Right atrium auricular region (tissue), 2 donors: ENCODE results near the gene EPHB3. TPM values are rescaled to one million over a fixed set of nuclear protein-coding genes. Genes with fewer than 3 reads are reported as not detected.
A peak's percentile ranks its signal among the peaks of the same experiment; 100 is the strongest.

Source experiments
- DNase-seq: peaks from one replicate; pipeline ENCODE4 v3.0.0-alpha.2; 2019; ENCODE audit warnings: low spot score
- H3K27ac ChIP-seq, 2 donors: fragments of 200-600 bp; sonication (generic); 1 replicate in 1 of 2; 2 replicates in 1 of 2; pipeline ENCODE4 v1.5.1; 2016 to 2019
- H3K27me3 ChIP-seq, 2 donors: fragments of 200-600 bp; sonication (generic); one replicate each; pipeline versions ENCODE4 v1.5.1 to v1.6.0; 2017 to 2019
- H3K36me3 ChIP-seq: fragments of 200-600 bp; sonication (generic); one replicate; pipeline ENCODE4 v1.5.1; 2016
- H3K4me1 ChIP-seq, 2 donors: fragments of 200-600 bp; sonication (generic); one replicate each; pipeline versions ENCODE4 v1.5.1 to v1.6.0; 2017 to 2019
- H3K4me3 ChIP-seq, 2 donors: fragments of 200-600 bp; sonication (generic); 1 replicate in 1 of 2; 2 replicates in 1 of 2; pipeline ENCODE4 v1.5.1; 2017 to 2019; ENCODE audit warnings: mild to moderate bottlenecking in 1 of 2, moderate library complexity in 1 of 2
- H3K9me3 ChIP-seq, 2 donors: fragments of 200-600 bp; sonication (generic); one replicate each; pipeline ENCODE4 v1.5.1; 2019
- total RNA-seq, 2 donors: library from RNA; depleted of rRNA; stranded (reverse); fragments of >200 nt; gene quantifications; one replicate each; pipeline ENCODE4 v1.1.0, GENCODE V29; 2016
- TF ChIP-seq, protein P1 (sequence below), 2 donors: fragments of 200-600 bp; sonication (generic); IDR thresholded peaks; one replicate each; pipeline ENCODE4 v1.5.1; 2019; ENCODE audit warnings: antibody characterized with exemption in 2 of 2

Gene EPHB3
- total RNA-seq, 2 donors from 2014 or later: 2.1 to 5.1 TPM

- TF ChIP-seq, protein P1, sequence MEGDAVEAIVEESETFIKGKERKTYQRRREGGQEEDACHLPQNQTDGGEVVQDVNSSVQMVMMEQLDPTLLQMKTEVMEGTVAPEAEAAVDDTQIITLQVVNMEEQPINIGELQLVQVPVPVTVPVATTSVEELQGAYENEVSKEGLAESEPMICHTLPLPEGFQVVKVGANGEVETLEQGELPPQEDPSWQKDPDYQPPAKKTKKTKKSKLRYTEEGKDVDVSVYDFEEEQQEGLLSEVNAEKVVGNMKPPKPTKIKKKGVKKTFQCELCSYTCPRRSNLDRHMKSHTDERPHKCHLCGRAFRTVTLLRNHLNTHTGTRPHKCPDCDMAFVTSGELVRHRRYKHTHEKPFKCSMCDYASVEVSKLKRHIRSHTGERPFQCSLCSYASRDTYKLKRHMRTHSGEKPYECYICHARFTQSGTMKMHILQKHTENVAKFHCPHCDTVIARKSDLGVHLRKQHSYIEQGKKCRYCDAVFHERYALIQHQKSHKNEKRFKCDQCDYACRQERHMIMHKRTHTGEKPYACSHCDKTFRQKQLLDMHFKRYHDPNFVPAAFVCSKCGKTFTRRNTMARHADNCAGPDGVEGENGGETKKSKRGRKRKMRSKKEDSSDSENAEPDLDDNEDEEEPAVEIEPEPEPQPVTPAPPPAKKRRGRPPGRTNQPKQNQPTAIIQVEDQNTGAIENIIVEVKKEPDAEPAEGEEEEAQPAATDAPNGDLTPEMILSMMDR (IDR thresholded peaks at IDR 0.05): no peak
- H3K27ac ChIP-seq: peak overlapping the region in 1 of 2 donors; percentile 45
- no peak overlapping the region for H3K4me3 ChIP-seq
- H3K36me3 ChIP-seq: no peaks in the 10 kb centered on the region
- H3K9me3 ChIP-seq: no peaks in the 10 kb centered on the region
- peaks cover 0 to 40% of the 10 kb centered on the region in 2 donors for H3K4me1 ChIP-seq
- no peak for DNase-seq
- no peaks in the 10 kb centered on the region for H3K27me3 ChIP-seq
These were observed 5.1 kb downstream of the EPHB3 start for GRCh38 chr3:184566441-184567414.

DNA sequence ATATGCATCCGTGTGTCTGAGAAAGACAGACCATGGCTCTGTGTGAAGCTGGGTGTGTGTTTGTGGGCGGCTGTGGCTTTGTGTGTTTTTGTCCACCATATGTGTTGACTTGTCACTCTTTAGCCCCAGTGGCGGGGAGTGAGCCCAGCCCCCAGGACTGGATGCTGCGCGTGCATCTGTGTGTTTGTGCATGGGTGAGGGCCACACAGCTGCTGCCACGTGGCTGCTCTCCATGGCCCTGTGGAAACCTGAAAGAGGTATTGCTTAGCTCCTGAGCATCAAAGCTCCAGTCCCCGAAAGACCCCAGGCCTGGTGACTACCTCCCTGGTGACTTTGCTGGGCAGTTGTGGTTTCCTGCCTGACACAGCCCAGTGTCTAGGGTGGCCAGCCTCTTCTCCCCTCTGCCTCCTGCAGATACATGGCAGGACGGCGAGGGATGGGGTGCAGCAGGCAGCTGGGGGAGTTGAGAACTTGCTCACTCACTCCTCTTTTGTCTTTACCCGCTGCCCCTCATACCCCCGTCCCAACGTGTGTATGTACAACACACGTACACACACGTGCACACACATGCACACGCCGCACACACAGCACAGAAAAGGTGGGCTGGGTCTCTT, 6.5 kb downstream of the EPHB3 start:
- peak overlapping the region; percentile 57 to 67 for H3K27ac ChIP-seq
- H3K4me3 ChIP-seq: peak overlapping the region in 1 of 2 donors; percentile 55
- peaks cover 0 to 31% of the 10 kb centered on the region in 2 donors for H3K4me1 ChIP-seq

GRCh38 chr3:184568560-184568923, 7.0 kb downstream of the EPHB3 start:
- no peaks in the 10 kb centered on the region for H3K27me3 ChIP-seq
- no peaks in the 10 kb centered on the region for H3K9me3 ChIP-seq
- TF ChIP-seq, protein P1 (IDR thresholded peaks at IDR 0.05): no peak
- DNase-seq: no peak
- H3K27ac ChIP-seq: peak overlapping the region; percentile 57 to 67
- peak overlapping the region; percentile 42 to 55 for H3K4me3 ChIP-seq
- peaks cover 0 to 31% of the 10 kb centered on the region in 2 donors for H3K4me1 ChIP-seq
- no peaks in the 10 kb centered on the region for H3K36me3 ChIP-seq

More for the DNA sequence above, 6.5 kb downstream of the EPHB3 start:
- Histone ChIP-seq H3K36me3 (no peaks in the 10 kb centered on the region), H3K27me3 (no peaks in the 10 kb centered on the region), H3K9me3 (no peaks in the 10 kb centered on the region)
- TF ChIP-seq, protein P1 (IDR thresholded peaks at IDR 0.05): no peak
- DNase-seq: no peak

- H3K27ac ChIP-seq: peak overlapping the region; percentile 57 to 67
- TF ChIP-seq, protein P1 (IDR thresholded peaks at IDR 0.05): no peak
- peaks cover 0 to 25% of the 10 kb centered on the region in 2 donors for H3K4me1 ChIP-seq
These were observed 7.6 kb downstream of the EPHB3 start for GRCh38 chr3:184568924-184569829.

GRCh38 chr3:184570035-184570434, 8.4 kb downstream of the EPHB3 start:
- Histone ChIP-seq H3K36me3 (no peaks in the 10 kb centered on the region), H3K4me3 (no peak overlapping the region), H3K27ac (no peak overlapping the region), H3K27me3 (no peaks in the 10 kb centered on the region), H3K9me3 (no peaks in the 10 kb centered on the region), H3K4me1 (peaks cover 0 to 24% of the 10 kb centered on the region in 2 donors)
- no peak for DNase-seq
- TF ChIP-seq, protein P1 (IDR thresholded peaks at IDR 0.05): no peak

More at GRCh38 chr3:184568924-184569829, 7.6 kb downstream of the EPHB3 start:
- Histone ChIP-seq H3K27me3 (no peaks in the 10 kb centered on the region), H3K4me3 (peak overlapping the region; percentile 42 to 55), H3K36me3 (no peaks in the 10 kb centered on the region), H3K9me3 (no peaks in the 10 kb centered on the region)
- peak; percentile 81 for DNase-seq
